Stimulated activated CD4-positive, alpha-beta T cell treated with anti-CD3 and anti-CD28 coated beads, Interleukin-2, amount 100 ng/mL, for 4 hours (primary cell): ENCODE measurements around the gene TMEM132D.
"Not testable (repeated sequence)": the region's sequence is repeated elsewhere in the genome, so short reads cannot be mapped to it uniquely, and the experiment has no call there.

Source experiments
- DNase-seq: peaks from one replicate; pipeline ENCODE4 v3.0.0-alpha.2; 2020; ENCODE audit warnings: low read depth

The TMEM132D gene

GRCh38 chr12:129588142-129588541 is 315.7 kb downstream of the TMEM132D start:
- no peak for DNase-seq

GRCh38 chr12:129585296-129585695 is 318.5 kb downstream of the TMEM132D start:
- no peak for DNase-seq

GRCh38 chr12:129579879-129580278 is 323.9 kb downstream of the TMEM132D start:
- DNase-seq = no peak

- no peak for DNase-seq
Measured at GRCh38 chr12:129571901-129572494, 331.8 kb downstream of the TMEM132D start.

- no peak for DNase-seq
Measured at GRCh38 chr12:129570796-129571400, 332.9 kb downstream of the TMEM132D start.

GRCh38 chr12:129566800-129567199 is 337.0 kb downstream of the TMEM132D start:
- no peak for DNase-seq

- no peak for DNase-seq
Measured at GRCh38 chr12:129564768-129565167, 339.1 kb downstream of the TMEM132D start.

- no peak for DNase-seq
Measured at GRCh38 chr12:129563266-129563665, 340.6 kb downstream of the TMEM132D start.

GRCh38 chr12:129561304-129561703 is 342.5 kb downstream of the TMEM132D start:
- no peak for DNase-seq

GRCh38 chr12:129559776-129560175 is 344.0 kb downstream of the TMEM132D start:
- DNase-seq = no peak

GRCh38 chr12:129558036-129558435 is 345.8 kb downstream of the TMEM132D start:
- no peak for DNase-seq

- DNase-seq = no peak
Measured at GRCh38 chr12:129556082-129556481, 347.7 kb downstream of the TMEM132D start.

GRCh38 chr12:129552996-129553750 is 350.7 kb downstream of the TMEM132D start:
- no peak for DNase-seq

- DNase-seq = no peak
Measured at GRCh38 chr12:129551441-129551840, 352.4 kb downstream of the TMEM132D start.

GRCh38 chr12:129550353-129550752 is 353.5 kb downstream of the TMEM132D start:
- no peak for DNase-seq

- no peak for DNase-seq
Measured at GRCh38 chr12:129549656-129550055, 354.2 kb downstream of the TMEM132D start.

GRCh38 chr12:129549020-129549419 is 354.8 kb downstream of the TMEM132D start:
- DNase-seq = not testable (repeated sequence)

GRCh38 chr12:129544716-129545115 is 359.1 kb downstream of the TMEM132D start:
- DNase-seq = no peak

GRCh38 chr12:129540954-129541353 is 362.9 kb downstream of the TMEM132D start:
- no peak for DNase-seq

- DNase-seq = no peak
Measured at GRCh38 chr12:129540249-129540648, 363.6 kb downstream of the TMEM132D start.

- not testable (repeated sequence) for DNase-seq
Measured at GRCh38 chr12:129538724-129539335, 365.0 kb downstream of the TMEM132D start.

GRCh38 chr12:129538137-129538536 is 365.7 kb downstream of the TMEM132D start:
- no peak for DNase-seq
